Ectodermal cell (in vitro differentiated cells): ENCODE results near the gene PLXNA3. TPM values are rescaled to one million over a fixed set of nuclear protein-coding genes. Genes with fewer than 3 reads are reported as not detected.

Experiments used
- H3K27ac ChIP-seq: 2 replicates; pipeline ENCODE4 v1.7.0; 2013; ENCODE audit warnings: mild to moderate bottlenecking, low read depth, low read length; ENCODE audit not compliant: insufficient read depth, poor library complexity, severe bottlenecking
- H3K27me3 ChIP-seq: 2 replicates; pipeline ENCODE4 v1.7.0; 2013; ENCODE audit warnings: mild to moderate bottlenecking, low read length; ENCODE audit not compliant: insufficient read depth, control insufficient read depth, poor library complexity, severe bottlenecking
- H3K36me3 ChIP-seq: one replicate; pipeline ENCODE4 v1.7.0; 2013; ENCODE audit warnings: low read length; ENCODE audit not compliant: control insufficient read depth, insufficient read depth
- H3K4me1 ChIP-seq: one replicate; pipeline ENCODE4 v1.7.0; 2013; ENCODE audit warnings: low read length; ENCODE audit not compliant: control insufficient read depth, insufficient read depth
- H3K4me3 ChIP-seq: 2 replicates; pipeline ENCODE4 v1.7.0; 2013; ENCODE audit warnings: low read depth, low read length, control low read depth; ENCODE audit not compliant: insufficient read depth
- H3K9me3 ChIP-seq: 2 replicates; pipeline ENCODE4 v1.7.0; 2013; ENCODE audit warnings: mild to moderate bottlenecking, low read length, moderate library complexity; ENCODE audit not compliant: control insufficient read depth
- WGBS, 2 experiments: methylation state at CpG; one replicate each; pipeline ENCODE4 v1.1.7; 2013; ENCODE audit warnings: missing lambda C conversion rate in 2 of 2; 5-methylcytosine and 5-hydroxymethylcytosine counted together
- polyA plus RNA-seq, 4 experiments: library from polyadenylated mRNA; stranded (reverse); fragments of 50-300 nt; gene quantifications; one replicate each; pipeline ENCODE4 v1.2.3, GENCODE V29; 2013

Gene PLXNA3
- 40.9 TPM for polyA plus RNA-seq (2013, experiment 1 of 4)
- 30.1 TPM for polyA plus RNA-seq (2013, experiment 2 of 4)
- 34.6 TPM for polyA plus RNA-seq (2013, experiment 3 of 4)
- 41.1 TPM for polyA plus RNA-seq (2013, experiment 4 of 4)

- Histone ChIP-seq H3K4me1 (no peaks in the 10 kb centered on the region), H3K4me3 (peak within 1 kb of the TSS; percentile 64), H3K36me3 (no peaks in the 10 kb centered on the region), H3K27ac (peak within 1 kb of the TSS; percentile 23), H3K9me3 (no peaks in the 10 kb centered on the region), H3K27me3 (no peaks in the 10 kb centered on the region)
- 0 to 1% methylated on average over 88 of the region's 88 CpGs for WGBS, 2 experiments
These were observed at the start of gene PLXNA3 for GRCh38 chrX:154458116-154458953. PLXNA3 (plus strand) TSS chrX:154458281; CDS start chrX:154460184, 1,903 bp downstream.

- Histone ChIP-seq H3K36me3 (no peaks in the 10 kb centered on the region), H3K4me3 (peak overlapping the region; percentile 13), H3K4me1 (peaks cover 4% of the 10 kb centered on the region), H3K9me3 (no peaks in the 10 kb centered on the region), H3K27ac (no peak overlapping the region), H3K27me3 (no peaks in the 10 kb centered on the region)
- WGBS, 2 experiments: 53 to 55% methylated on average over 10 of the region's 10 CpGs
These were observed 49.3 kb upstream of the PLXNA3 start for GRCh38 chrX:154408659-154409221.

GRCh38 chrX:154409222-154409871 is 48.7 kb upstream of the PLXNA3 start, which contains the start of gene DNASE1L1:
DNASE1L1 (minus strand) TSS chrX:154409254; CDS start chrX:154405568, 3,686 bp downstream.
- peak within 1 kb of the TSS; percentile 13 for H3K4me3 ChIP-seq

GRCh38 chrX:154411981-154412340 is 46.1 kb upstream of the PLXNA3 start:
- Histone ChIP-seq H3K4me1 (peaks cover 4% of the 10 kb centered on the region), H3K9me3 (no peaks in the 10 kb centered on the region), H3K27me3 (no peaks in the 10 kb centered on the region), H3K36me3 (no peaks in the 10 kb centered on the region), H3K27ac (no peak overlapping the region), H3K4me3 (peak overlapping the region; percentile 58)
- 3 to 5% methylated on average over 29 of the region's 29 CpGs for WGBS, 2 experiments

More at GRCh38 chrX:154409222-154409871, 48.7 kb upstream of the PLXNA3 start, which contains the start of gene DNASE1L1:
- no peaks in the 10 kb centered on the region for H3K27me3 ChIP-seq
- H3K36me3 ChIP-seq: no peaks in the 10 kb centered on the region
- H3K4me1 ChIP-seq: peaks cover 4% of the 10 kb centered on the region
- 16 to 18% methylated on average over 26 of the region's 26 CpGs for WGBS, 2 experiments
- no peak within 1 kb of the TSS for H3K27ac ChIP-seq
- no peaks in the 10 kb centered on the region for H3K9me3 ChIP-seq

GRCh38 chrX:154412468-154412867 is 45.6 kb upstream of the PLXNA3 start:
- 69 to 71% methylated on average over 4 of the region's 4 CpGs for WGBS, 2 experiments
- H3K4me1 ChIP-seq: peaks cover 4% of the 10 kb centered on the region
- no peak overlapping the region for H3K27ac ChIP-seq
- H3K4me3 ChIP-seq: peak overlapping the region; percentile 58
- H3K27me3 ChIP-seq: no peaks in the 10 kb centered on the region
- H3K9me3 ChIP-seq: no peaks in the 10 kb centered on the region
- no peaks in the 10 kb centered on the region for H3K36me3 ChIP-seq

- H3K9me3 ChIP-seq: no peaks in the 10 kb centered on the region
- no peaks in the 10 kb centered on the region for H3K27me3 ChIP-seq
- peaks cover 4% of the 10 kb centered on the region for H3K4me1 ChIP-seq
- WGBS, 2 experiments: 90 to 95% methylated on average over 8 of the region's 8 CpGs
- no peak overlapping the region for H3K4me3 ChIP-seq
- H3K36me3 ChIP-seq: no peaks in the 10 kb centered on the region
- no peak overlapping the region for H3K27ac ChIP-seq
These were observed 44.9 kb upstream of the PLXNA3 start for GRCh38 chrX:154413142-154413541.

GRCh38 chrX:154417157-154417556 is 40.9 kb upstream of the PLXNA3 start:
- Histone ChIP-seq H3K4me1 (peaks cover 4% of the 10 kb centered on the region), H3K36me3 (no peaks in the 10 kb centered on the region), H3K4me3 (no peak overlapping the region), H3K27ac (no peak overlapping the region), H3K9me3 (no peaks in the 10 kb centered on the region), H3K27me3 (no peaks in the 10 kb centered on the region)
- 90 to 91% methylated on average over 7 of the region's 7 CpGs for WGBS, 2 experiments

- H3K27ac ChIP-seq: no peak overlapping the region
- H3K36me3 ChIP-seq: no peaks in the 10 kb centered on the region
- H3K4me3 ChIP-seq: no peak overlapping the region
- no peaks in the 10 kb centered on the region for H3K27me3 ChIP-seq
- no peaks in the 10 kb centered on the region for H3K4me1 ChIP-seq
- no peaks in the 10 kb centered on the region for H3K9me3 ChIP-seq
- 93 to 95% methylated on average over 8 of the region's 8 CpGs for whole genome bisulfite sequencing, 2 experiments
These were observed 38.9 kb upstream of the PLXNA3 start for GRCh38 chrX:154419189-154419588.

GRCh38 chrX:154419688-154420401 is 38.2 kb upstream of the PLXNA3 start:
- Histone ChIP-seq H3K27me3 (no peaks in the 10 kb centered on the region), H3K4me1 (no peaks in the 10 kb centered on the region), H3K27ac (no peak overlapping the region), H3K9me3 (no peaks in the 10 kb centered on the region), H3K4me3 (no peak overlapping the region), H3K36me3 (no peaks in the 10 kb centered on the region)
- 94 to 95% methylated on average over 19 of the region's 19 CpGs for WGBS, 2 experiments
